Muscle of back (tissue), 11 donors: ENCODE data around the gene TTC28. TPM values are rescaled to one million over a fixed set of nuclear protein-coding genes. Genes with fewer than 3 reads are reported as not detected.

Experiments used
- DNase-seq, 3 donors: peaks; one replicate each; pipeline versions ENCODE4 v3.0.0 to v3.0.0-alpha.2; 2013
- polyA plus RNA-seq, 10 donors: library from polyadenylated mRNA; unstranded; fragments of 120-200 nt; gene quantifications; one replicate each; pipeline ENCODE4 v1.2.1, GENCODE V29; 2013; ENCODE audit not compliant: insufficient read length in 10 of 10

TTC28 gene
- polyA plus RNA-seq, 10 donors, result 21.0 to 29.9 (median 24.9) TPM

DNA sequence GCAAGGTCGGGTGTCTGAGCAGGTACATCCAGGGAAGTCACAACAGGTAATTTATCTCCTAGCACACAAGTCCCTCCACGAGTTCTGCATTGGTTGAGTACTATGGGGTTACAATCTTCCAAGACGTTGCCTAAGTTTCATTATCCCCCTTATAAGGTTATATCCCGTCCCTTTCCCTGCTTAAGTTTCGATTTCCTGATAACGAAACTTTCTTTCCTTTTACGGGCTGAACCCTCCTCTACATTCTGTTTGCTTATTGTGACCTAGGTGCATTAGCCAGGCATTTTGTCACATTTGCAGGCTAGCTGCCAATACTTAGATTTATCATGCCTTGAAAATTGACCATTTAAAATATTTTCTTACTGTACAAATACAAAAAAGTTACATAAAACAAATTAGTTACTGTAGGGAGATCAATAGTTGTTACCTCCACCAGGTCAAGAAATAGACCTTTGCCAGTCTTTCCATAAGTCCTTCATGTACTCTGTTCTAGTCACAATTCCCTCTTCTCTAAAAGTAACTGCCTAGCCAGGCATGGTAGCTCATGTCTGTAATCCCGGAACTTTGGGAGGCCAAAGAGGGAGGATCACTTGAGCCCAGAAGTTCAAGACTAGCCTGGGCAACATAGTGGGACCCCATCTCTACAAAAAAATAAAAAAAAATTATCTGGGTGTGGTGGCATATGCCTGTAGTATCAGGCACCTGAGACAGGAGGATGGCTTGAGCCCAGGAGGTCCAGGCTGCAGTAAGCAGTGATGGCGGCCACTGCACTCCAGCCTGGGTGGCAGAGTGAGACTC lies 746.3 kb downstream of the TTC28 start:
- DNase-seq, result no peak

DNA sequence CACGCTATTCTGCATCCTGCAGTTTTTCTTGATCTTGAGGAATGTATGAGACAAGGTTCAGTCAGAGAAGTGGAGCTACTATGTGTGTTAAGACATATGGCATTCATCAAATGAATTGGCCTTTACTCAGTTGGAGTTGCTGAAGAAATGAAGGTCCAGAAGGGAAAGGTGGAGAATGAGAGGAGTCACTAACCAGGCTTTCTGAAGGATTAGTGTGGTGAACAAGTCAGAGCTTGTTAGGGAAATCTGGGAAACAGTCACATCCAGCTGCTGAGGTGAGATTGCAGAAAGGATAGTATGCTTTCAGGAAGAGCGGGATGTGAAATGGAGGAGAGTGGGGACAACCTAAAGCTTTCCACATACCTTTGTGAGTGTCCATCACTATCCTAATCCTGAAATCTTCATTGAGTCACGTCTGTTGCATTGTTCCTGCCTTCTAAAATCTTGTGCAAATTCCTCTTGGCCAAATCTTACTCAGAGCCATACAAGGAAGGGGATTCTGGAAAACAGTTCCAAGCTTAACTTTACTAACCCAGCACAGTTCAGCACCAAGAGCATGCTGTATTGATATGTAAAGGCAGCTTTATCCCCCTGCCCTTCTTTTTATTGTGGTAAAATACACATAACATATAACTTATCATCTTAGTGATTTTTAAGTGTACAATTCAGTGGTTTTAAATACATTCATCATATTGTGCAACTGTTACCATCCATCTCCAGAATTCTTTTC lies 749.1 kb downstream of the TTC28 start:
- no peak for DNase-seq

Other genes with a start within 250 kb of the TTC28 start
- 10 to 100 TPM in 2 of 10 donors, 1 to 10 TPM in 8; 5.0 to 13.2 (median 8.5) TPM for gene CHEK2, start 62.0 kb upstream of the TTC28 start, polyA plus RNA-seq
- gene HSCB, start 62.2 kb upstream of the TTC28 start, polyA plus RNA-seq, result 10 to 100 TPM; 16.1 to 23.0 (median 19.0) TPM
- gene CCDC117, start 92.9 kb upstream of the TTC28 start, polyA plus RNA-seq, result 10 to 100 TPM; 20.8 to 29.8 (median 24.1) TPM
- gene XBP1, start 120.7 kb upstream of the TTC28 start, polyA plus RNA-seq, result 10 to 100 TPM; 63.5 to 90.1 (median 73.3) TPM
- gene ZNRF3, start 203.7 kb upstream of the TTC28 start, polyA plus RNA-seq, result 10 to 100 TPM in 2 of 10 donors, 1 to 10 TPM in 8; 7.6 to 11.3 (median 9.0) TPM